Medulla oblongata (tissue), 1 donor: ENCODE measurements around the gene DNAJC30.
"Not testable (repeated sequence)": the region's sequence is repeated elsewhere in the genome, so short reads cannot be mapped to it uniquely, and the experiment has no call there.

Source experiments
- DNase-seq: peaks from one replicate; pipeline ENCODE4 v3.0.0-alpha.2; 2015; ENCODE audit errors: extremely low spot score

DNAJC30 gene

GRCh38 chr7:73683056-73683787, at the start of gene DNAJC30, which contains the start of gene BUD23:
Gene DNAJC30 (minus strand): TSS chr7:73683453. CDS start chr7:73683423, 30 bp downstream.
Gene BUD23 (plus strand): TSS chr7:73683597. CDS start chr7:73683626, 29 bp downstream.
- peak; percentile 96 for DNase-seq

DNA sequence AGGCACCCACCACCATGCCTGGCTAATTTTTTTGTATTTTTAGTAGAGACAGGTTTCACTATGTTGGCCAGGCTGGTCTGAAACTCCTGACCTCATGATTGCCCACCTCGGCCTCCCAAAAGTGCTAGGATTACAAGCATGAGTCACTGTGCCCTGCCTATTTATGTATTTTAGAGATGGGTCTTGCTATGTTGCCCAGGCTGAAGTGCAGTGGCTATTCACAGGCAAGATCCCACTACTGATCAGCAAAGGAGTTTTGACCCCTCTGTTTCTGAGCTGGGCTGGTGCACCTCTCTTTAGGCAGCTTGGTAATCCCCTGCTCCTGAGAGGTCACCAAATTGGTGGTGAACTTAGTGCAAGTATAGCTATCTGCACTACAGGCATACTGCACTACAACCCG, 49.1 kb upstream of the DNAJC30 start:
- DNase-seq, result no peak

- no peak for DNase-seq
Measured at GRCh38 chr7:73730485-73730884, 47.2 kb upstream of the DNAJC30 start.

DNA sequence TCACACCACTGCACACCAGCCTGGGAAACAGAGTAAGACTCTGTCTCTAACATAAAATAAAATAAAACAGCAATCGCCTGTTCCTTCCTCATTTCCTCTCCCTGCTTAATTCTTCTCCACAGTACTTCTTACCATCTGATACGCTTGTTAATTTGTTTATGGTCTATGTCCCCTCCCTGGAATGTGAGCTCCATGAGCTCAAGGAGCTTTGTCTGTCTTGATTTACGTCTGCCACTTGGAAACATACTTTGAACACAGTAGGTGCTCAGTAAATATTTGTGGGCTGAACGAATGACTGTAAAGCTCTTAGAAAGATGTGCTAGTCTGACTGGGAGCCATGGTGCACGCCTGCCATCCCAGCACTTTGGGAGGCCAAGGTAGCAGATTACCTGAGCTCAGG, 45.3 kb upstream of the DNAJC30 start:
- DNase-seq, result no peak

DNA sequence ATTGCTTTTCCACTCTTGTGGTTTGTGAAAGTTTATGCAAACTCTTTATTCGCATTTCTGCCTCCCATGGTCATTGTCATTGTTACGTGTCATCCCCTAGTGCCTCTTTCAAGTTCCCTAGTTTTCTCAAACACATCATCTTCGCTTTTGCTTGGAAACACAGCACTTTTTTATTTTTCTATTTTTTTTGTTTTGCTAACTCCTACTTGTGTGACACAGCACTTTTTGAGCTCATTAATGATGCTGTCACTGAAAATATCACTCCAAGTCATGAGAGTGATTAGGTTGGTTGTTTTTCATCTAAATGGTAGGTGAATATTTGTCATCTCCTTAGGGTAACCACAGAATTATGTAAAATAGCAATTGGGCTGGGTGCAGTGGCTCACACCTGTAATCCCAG, 44.7 kb upstream of the DNAJC30 start:
- DNase-seq, result no peak

DNA sequence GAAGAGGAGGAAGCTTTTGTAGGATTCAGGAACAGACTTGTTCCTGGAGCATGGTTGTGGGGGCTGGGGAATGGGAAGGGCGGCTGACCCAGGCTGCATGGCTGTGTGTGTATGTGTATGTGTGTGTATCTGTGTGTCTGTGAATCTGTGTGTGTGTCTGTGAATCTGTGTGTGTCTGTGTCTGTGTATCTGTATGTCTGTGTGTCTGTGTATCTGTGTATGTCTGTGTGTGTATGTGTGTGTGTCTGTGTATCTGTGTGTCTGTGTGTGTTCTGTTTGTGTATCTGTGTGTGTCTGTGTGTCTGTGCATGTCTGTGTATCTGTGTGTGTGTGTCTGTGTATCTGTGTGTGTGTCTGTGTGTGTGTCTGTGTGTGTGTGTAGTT, 42.8 kb upstream of the DNAJC30 start:
- no peak for DNase-seq

DNA sequence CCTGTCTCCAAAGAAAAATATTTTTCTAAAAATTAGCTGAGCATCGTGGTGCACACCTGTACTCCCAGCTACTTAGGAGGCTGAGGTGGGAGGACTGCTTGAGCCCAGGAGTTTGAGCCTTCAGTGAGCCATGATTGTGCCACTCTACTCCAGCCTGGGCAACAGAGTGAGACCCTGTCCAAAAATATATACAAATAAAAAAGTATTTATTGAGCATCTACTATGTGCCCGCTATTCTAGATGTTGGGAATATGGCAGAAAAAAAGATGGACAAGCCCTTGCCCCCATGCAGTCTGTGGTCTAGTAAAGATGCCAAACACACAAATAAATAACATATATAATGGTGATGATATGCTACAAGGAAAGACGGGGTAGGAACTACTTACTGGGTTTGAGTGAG, 40.6 kb upstream of the DNAJC30 start:
- DNase-seq, result no peak

- no peak for DNase-seq
Measured at GRCh38 chr7:73722785-73723184, 39.5 kb upstream of the DNAJC30 start.

DNA sequence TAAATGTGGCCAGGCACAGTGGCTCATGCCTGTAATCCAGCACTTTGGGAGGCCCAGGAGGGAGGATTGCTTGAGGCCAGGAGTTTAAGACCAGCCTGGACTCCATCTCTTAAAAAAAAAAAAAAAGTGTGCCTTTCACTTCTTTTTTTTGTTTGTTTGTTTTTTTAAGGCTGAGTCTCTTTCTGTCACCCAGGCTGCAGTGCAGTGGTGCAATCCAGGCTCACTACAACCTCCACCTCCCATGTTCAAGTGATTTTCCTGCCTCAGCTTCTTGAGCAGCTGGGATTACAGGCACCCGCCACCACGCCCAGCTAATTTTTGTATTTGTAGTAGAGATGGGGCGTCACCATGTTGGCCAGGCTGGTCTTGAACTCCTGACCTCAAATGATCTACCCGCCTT, 38.9 kb upstream of the DNAJC30 start:
- not testable (repeated sequence) for DNase-seq

GRCh38 chr7:73721377-73721817, 38.1 kb upstream of the DNAJC30 start:
- peak; percentile 83 for DNase-seq

- DNase-seq, result not testable (repeated sequence)
Measured at GRCh38 chr7:73720443-73720842, 37.2 kb upstream of the DNAJC30 start.

DNA sequence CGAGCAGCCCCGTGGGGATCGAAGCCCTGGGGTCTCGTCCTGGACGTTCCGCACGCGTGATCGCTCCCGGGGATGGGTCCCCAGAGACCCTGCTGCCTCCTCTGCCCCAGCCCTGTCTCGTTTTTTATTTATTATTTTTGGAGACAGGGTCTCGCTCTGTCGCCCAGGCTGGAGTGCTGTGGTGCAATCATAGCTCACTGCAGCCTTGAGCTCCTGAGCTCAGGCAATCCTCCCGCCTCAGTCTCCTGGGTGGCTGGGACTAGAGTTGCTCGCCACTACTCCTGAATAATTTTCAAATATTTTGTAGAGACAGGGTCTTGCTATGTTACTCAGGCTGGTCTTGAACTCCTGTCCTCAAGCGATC, 36.5 kb upstream of the DNAJC30 start:
- no peak for DNase-seq

DNA sequence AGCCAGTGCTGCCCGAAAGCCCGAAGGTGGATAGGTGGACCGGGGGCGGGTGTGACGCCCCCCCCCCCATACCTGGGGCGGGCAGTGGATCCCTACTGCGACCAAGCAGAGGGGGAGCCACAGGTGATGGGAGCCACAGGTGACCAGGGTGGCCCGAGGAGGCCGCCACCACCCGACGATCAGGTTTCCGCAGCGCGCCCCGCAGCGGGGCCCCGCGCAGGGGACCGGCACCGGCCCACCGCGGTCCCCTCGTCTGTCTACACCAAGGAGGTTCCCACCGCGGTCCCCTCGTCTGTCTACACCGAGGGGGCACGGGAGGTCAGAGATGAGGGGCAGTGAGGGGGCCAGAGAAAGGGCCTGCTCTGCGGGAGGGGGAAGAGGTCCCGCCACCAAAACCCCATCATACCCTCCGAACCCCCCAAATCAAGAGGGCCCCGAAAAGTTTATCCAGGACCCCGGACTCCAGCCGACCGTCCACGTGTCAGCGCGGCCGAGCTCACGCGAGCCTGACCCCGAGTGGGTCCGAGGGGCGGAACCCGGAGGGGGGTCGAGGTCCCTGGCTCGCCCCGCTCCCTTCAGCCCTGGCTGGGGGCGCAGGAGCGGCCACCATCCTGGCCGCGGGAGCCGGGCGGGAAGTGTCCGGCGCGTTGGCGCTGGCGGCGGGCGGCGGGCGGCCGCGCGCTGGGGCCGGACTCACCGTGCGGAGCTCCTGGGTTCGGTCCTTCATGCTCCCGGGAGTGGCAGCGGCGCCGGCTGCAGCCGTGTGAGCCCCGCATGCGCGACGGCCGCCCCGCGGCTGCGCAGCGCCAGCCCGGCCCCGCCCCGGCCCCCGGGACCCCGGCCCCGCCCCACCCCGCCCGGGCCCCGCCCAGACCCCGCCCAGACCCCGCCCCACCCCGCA, 35.9 kb upstream of the DNAJC30 start, which contains the start of gene STX1A:
Gene STX1A (minus strand): TSS at position 765 of the 901 bp plus-strand sequence. CDS start 38 bp downstream, at position 727.
- peak; percentile 52 for DNase-seq

- DNase-seq, result no peak
Measured at GRCh38 chr7:73718438-73718881, 35.2 kb upstream of the DNAJC30 start.

- DNase-seq, result no peak
Measured at GRCh38 chr7:73717991-73718405, 34.7 kb upstream of the DNAJC30 start.

- DNase-seq, result no peak
Measured at GRCh38 chr7:73717025-73717807, 34.0 kb upstream of the DNAJC30 start.

- DNase-seq, result no peak
Measured at GRCh38 chr7:73716318-73716890, 33.2 kb upstream of the DNAJC30 start.

- no peak for DNase-seq
Measured at GRCh38 chr7:73715648-73716317, 32.5 kb upstream of the DNAJC30 start.

- not testable (repeated sequence) for DNase-seq
Measured at GRCh38 chr7:73713319-73713718, 30.1 kb upstream of the DNAJC30 start.

GRCh38 chr7:73712773-73713172, 29.5 kb upstream of the DNAJC30 start:
- no peak for DNase-seq
